Parathyroid adenoma (tissue), 2 donors: ENCODE measurements around the gene EP400.

Experiments
- H2AFZ ChIP-seq: fragments of 300-600 bp; sonication (generic); one replicate; pipeline ENCODE4 v1.7.0; 2017; ENCODE audit warnings: antibody characterized with exemption, mild to moderate bottlenecking
- H3K27ac ChIP-seq: fragments of 300-600 bp; sonication (generic); one replicate; pipeline ENCODE4 v1.7.0; 2017
- H3K27me3 ChIP-seq: fragments of 300-600 bp; sonication (generic); one replicate; pipeline ENCODE4 v1.7.0; 2017; ENCODE audit warnings: low read length; ENCODE audit not compliant: control insufficient read depth, insufficient read depth
- H3K36me3 ChIP-seq: fragments of 300-600 bp; sonication (generic); one replicate; pipeline ENCODE4 v1.7.0; 2017; ENCODE audit warnings: low read length; ENCODE audit not compliant: control insufficient read depth, insufficient read depth
- H3K4me1 ChIP-seq: fragments of 300-600 bp; sonication (generic); one replicate; pipeline ENCODE4 v1.7.0; 2017; ENCODE audit warnings: control low read depth
- H3K4me2 ChIP-seq: fragments of 300-600 bp; sonication (generic); one replicate; pipeline ENCODE4 v1.7.0; 2017; ENCODE audit warnings: low read length
- H3K4me3 ChIP-seq: fragments of 300-600 bp; sonication (generic); one replicate; pipeline ENCODE4 v1.7.0; 2017; ENCODE audit warnings: low read depth, low read length
- H3K79me2 ChIP-seq: fragments of 300-600 bp; sonication (generic); one replicate; pipeline ENCODE4 v1.7.0; 2017; ENCODE audit warnings: control low read depth
- H3K9ac ChIP-seq: fragments of 300-600 bp; sonication (generic); one replicate; pipeline ENCODE4 v1.7.0; 2017; ENCODE audit warnings: mild to moderate bottlenecking
- H3K9me3 ChIP-seq: fragments of 300-600 bp; sonication (generic); one replicate; pipeline ENCODE4 v1.7.0; 2017; ENCODE audit warnings: low read length; ENCODE audit not compliant: control insufficient read depth
- CTCF ChIP-seq: fragments of 300-600 bp; sonication (generic); IDR thresholded peaks from one replicate; pipeline ENCODE4 v1.7.0; 2017; ENCODE audit warnings: antibody characterized with exemption, mild to moderate bottlenecking
- donor health status: primary hyperparathyroidism.

The EP400 gene

GRCh38 chr12:132070298-132070697, 120.6 kb downstream of the EP400 start:
- Histone ChIP-seq H3K79me2 (peaks cover 3% of the 10 kb centered on the region), H3K27me3 (no peaks in the 10 kb centered on the region), H3K36me3 (no peaks in the 10 kb centered on the region), H2AFZ (no peak overlapping the region), H3K4me2 (no peak overlapping the region), H3K4me1 (no peaks in the 10 kb centered on the region), H3K9ac (no peak overlapping the region), H3K9me3 (no peaks in the 10 kb centered on the region), H3K4me3 (no peak overlapping the region), H3K27ac (no peak overlapping the region)
- TF ChIP-seq CTCF, result no peak

GRCh38 chr12:132071040-132071810, 121.5 kb downstream of the EP400 start:
- Histone ChIP-seq H3K9ac (no peak overlapping the region), H3K36me3 (no peaks in the 10 kb centered on the region), H3K9me3 (no peaks in the 10 kb centered on the region), H3K4me1 (no peaks in the 10 kb centered on the region), H3K4me2 (no peak overlapping the region), H3K27me3 (no peaks in the 10 kb centered on the region), H2AFZ (no peak overlapping the region), H3K4me3 (no peak overlapping the region), H3K79me2 (peaks cover 3% of the 10 kb centered on the region), H3K27ac (no peak overlapping the region)
- TF ChIP-seq CTCF, result no peak

- Histone ChIP-seq H3K36me3 (no peaks in the 10 kb centered on the region), H3K9me3 (no peaks in the 10 kb centered on the region), H2AFZ (no peak overlapping the region), H3K4me2 (no peak overlapping the region), H3K27me3 (no peaks in the 10 kb centered on the region), H3K79me2 (peaks cover 3% of the 10 kb centered on the region), H3K4me3 (no peak overlapping the region), H3K27ac (no peak overlapping the region), H3K4me1 (no peaks in the 10 kb centered on the region), H3K9ac (no peak overlapping the region)
- no peak for TF ChIP-seq CTCF
These were observed 122.2 kb downstream of the EP400 start for GRCh38 chr12:132071830-132072384.

GRCh38 chr12:132074216-132074615, 124.5 kb downstream of the EP400 start:
- no peak for TF ChIP-seq CTCF
- Histone ChIP-seq H3K27me3 (no peaks in the 10 kb centered on the region), H3K4me3 (no peak overlapping the region), H3K27ac (no peak overlapping the region), H2AFZ (no peak overlapping the region), H3K4me1 (no peaks in the 10 kb centered on the region), H3K36me3 (no peaks in the 10 kb centered on the region), H3K9me3 (no peaks in the 10 kb centered on the region), H3K9ac (no peak overlapping the region), H3K79me2 (peaks cover 3% of the 10 kb centered on the region), H3K4me2 (no peak overlapping the region)
